Prostate gland (tissue), 2 donors: Measurements from ENCODE around the gene EMP2. TPM values are rescaled to one million over a fixed set of nuclear protein-coding genes. Genes with fewer than 3 reads are reported as not detected.
"Not testable (repeated sequence)": the region's sequence is repeated elsewhere in the genome, so short reads cannot be mapped to it uniquely, and the experiment has no call there.

Experiments used
- DNase-seq: peaks from one replicate; pipeline ENCODE4 v3.0.0-alpha.2; 2019; ENCODE audit warnings: low spot score
- H3K27ac ChIP-seq, 2 donors: fragments of 200-600 bp; sonication (generic); 2 replicates each; pipeline ENCODE4 v1.5.1; 2017 to 2019
- H3K27me3 ChIP-seq: fragments of 200-600 bp; sonication (generic); replicated peaks from 2 replicates; pipeline ENCODE4 v1.5.1; 2019; ENCODE audit not compliant: insufficient read depth
- H3K36me3 ChIP-seq, 2 donors: fragments of 200-600 bp; sonication (generic); 1 replicate in 1 of 2; 2 replicates in 1 of 2; pipeline versions ENCODE4 v1.5.1 to v1.8.1; 2017 to 2019
- H3K4me1 ChIP-seq: fragments of 200-600 bp; sonication (generic); replicated peaks from 2 replicates; pipeline ENCODE4 v1.5.1; 2019
- H3K4me3 ChIP-seq, 2 donors: fragments of 200-600 bp; sonication (generic); 2 replicates each; pipeline ENCODE4 v1.5.1; 2017 to 2019
- H3K9me3 ChIP-seq: fragments of 200-600 bp; sonication (generic); 2 replicates; pipeline ENCODE4 v1.5.1; 2017
- POLR2A ChIP-seq: fragments of 450-650 bp; IDR thresholded peaks from one replicate; pipeline ENCODE4 v1.6.1; 2016; ENCODE audit warnings: antibody characterized with exemption, mild to moderate bottlenecking
- POLR2AphosphoS5 ChIP-seq: sonication (generic); formaldehyde crosslinking; IDR thresholded peaks from one replicate; pipeline ENCODE4 v1.6.1; 2017; ENCODE audit warnings: antibody characterized with exemption
- WGBS: methylation state at CpG from one replicate; pipeline ENCODE4 v1.1.5; 2018; 5-methylcytosine and 5-hydroxymethylcytosine counted together
- intact Hi-C: fragments of 100-400 bp; cut with DNase I; formaldehyde crosslinking; loops from one replicate; pipeline ENCODE4 v1.14.2; 2022
- total RNA-seq, 2 donors: library from RNA; depleted of rRNA; stranded (reverse); fragments of >200 nt; gene quantifications; one replicate each; pipeline ENCODE4 v1.1.0, GENCODE V29; 2016
- TF ChIP-seq, protein P1 (sequence below), 4 experiments: fragments of 200-600 bp in 2 of 4; fragments of 450-650 bp in 2 of 4; sonication (generic) in 2 of 4; IDR thresholded peaks; 1 replicate in 3 of 4; 2 replicates in 1 of 4; pipeline ENCODE4 v1.5.1; 2016 to 2019; ENCODE audit warnings: antibody characterized with exemption in 4 of 4, mild to moderate bottlenecking in 2 of 4, moderate library complexity in 2 of 4

Gene EMP2
- total RNA-seq, 2 donors from 2014 or later = 40.8 to 87.2 TPM

DNA sequence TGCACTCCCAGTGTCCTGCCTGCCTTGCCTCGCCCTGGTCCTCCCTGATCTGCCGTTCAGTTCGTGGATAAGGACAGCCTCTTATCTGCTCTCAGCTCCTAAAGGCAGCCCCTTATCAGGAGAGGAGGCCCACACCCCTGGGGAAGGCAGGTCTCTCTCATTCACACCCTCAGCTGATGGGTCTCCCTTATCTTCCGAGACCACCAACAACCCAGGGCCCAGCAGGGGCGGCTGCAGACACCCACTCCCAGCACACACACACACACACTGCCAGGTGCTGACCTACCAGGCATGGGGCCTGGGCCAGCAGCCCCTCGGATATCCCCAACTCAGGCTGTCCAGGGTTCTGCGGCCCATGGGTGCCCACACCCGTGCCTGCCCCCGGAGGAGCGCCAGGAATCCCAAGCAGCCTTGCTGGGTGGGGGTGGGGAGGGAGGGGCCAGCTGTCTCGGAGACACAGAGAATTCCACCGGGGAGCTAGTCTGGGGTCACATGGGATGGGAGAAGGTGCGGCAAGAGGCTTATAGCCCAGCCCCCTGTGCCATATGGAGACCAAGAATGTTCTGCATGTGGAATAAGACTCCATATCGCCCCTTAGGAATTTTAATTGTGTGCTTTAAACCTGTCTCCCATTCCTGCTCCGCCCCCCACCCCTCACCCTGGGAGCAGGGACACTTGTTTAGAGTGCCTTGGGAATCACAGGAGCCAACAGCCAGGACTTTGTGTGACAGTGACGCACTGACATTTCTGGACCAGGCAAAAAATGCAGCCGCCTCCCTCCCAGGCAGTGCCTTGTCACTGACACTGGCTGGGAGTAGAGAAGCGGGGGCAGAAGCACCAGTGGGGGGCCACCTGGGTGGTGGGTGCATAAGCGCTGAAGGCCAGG, 41.9 kb upstream of the EMP2 start:
- no peak overlapping the region for H3K4me3 ChIP-seq
- H3K9me3 ChIP-seq = no peaks in the 10 kb centered on the region
- TF ChIP-seq, protein P1, sequence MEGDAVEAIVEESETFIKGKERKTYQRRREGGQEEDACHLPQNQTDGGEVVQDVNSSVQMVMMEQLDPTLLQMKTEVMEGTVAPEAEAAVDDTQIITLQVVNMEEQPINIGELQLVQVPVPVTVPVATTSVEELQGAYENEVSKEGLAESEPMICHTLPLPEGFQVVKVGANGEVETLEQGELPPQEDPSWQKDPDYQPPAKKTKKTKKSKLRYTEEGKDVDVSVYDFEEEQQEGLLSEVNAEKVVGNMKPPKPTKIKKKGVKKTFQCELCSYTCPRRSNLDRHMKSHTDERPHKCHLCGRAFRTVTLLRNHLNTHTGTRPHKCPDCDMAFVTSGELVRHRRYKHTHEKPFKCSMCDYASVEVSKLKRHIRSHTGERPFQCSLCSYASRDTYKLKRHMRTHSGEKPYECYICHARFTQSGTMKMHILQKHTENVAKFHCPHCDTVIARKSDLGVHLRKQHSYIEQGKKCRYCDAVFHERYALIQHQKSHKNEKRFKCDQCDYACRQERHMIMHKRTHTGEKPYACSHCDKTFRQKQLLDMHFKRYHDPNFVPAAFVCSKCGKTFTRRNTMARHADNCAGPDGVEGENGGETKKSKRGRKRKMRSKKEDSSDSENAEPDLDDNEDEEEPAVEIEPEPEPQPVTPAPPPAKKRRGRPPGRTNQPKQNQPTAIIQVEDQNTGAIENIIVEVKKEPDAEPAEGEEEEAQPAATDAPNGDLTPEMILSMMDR (IDR thresholded peaks at IDR 0.05) = no peak
- TF ChIP-seq POLR2A = no peak
- no peaks in the 10 kb centered on the region for H3K4me1 ChIP-seq
- intact Hi-C loops = no loop called here
- WGBS = 66% methylated on average over 19 of the region's 19 CpGs
- no peak overlapping the region for H3K27ac ChIP-seq
- DNase-seq = no peak
- H3K27me3 ChIP-seq = no peaks in the 10 kb centered on the region
- H3K36me3 ChIP-seq = no peaks in the 10 kb centered on the region

DNA sequence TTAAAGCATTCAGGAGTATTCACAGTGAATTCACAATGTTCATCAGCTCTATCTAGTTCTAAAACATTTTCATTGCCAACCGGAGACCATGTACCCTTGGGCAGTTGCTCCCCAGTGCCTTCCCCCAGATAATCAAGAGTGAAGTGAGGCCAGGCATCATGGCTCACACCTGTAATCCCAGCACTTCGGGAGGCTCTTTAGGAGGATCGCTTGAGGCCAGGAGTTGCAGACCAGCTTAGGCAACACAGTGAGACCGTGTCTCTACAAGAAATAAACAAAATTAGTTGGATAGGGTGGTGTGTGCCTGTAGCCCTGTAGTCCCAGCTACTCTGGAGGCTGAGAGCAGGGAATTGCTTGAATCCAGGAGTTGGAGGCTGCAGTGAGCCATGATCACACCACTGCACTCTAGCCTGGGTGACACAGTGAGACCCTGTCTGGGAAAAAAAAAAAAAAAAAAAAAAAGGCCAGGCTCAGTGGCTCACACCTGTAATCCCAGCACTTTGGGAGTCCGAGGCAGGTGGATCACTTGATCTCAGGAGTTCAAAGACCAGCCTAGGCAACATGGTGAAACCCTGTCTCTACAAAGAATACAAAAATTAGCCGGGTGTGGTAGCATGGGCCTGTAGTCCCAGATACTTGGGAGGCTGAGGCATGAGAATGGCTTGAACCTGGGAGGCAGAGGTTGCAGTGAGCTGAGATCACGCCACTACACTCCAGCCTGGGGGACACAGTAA, 41.0 kb upstream of the EMP2 start:
- intact Hi-C loops, H3K27me3 ChIP-seq, H3K4me3 ChIP-seq, H3K9me3 ChIP-seq, H3K4me1 ChIP-seq, H3K36me3 ChIP-seq, H3K27ac ChIP-seq, DNase-seq: not testable (repeated sequence)
- 88% methylated on average over 7 of the region's 7 CpGs for WGBS

DNA sequence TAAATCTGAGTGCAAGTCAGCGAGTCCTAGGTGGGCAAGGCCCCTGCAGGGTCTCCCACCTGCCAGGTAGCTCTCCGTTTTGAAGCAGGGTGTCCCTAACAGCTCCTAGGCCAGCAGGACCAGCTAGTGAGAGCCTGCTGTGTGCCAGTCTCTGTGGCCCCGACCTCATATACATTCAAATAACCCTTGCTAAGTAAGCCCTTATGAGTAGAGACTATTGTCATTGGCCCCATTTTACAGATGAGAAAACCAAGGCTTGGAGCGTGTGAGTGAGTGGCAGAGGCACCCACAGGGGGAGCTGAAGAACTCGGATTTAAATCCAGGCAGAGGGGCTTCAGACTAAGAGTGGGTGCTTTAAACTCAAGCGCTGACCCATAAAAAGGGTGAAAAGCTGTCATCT, 39.7 kb upstream of the EMP2 start:
- H3K36me3 ChIP-seq = no peaks in the 10 kb centered on the region
- H3K27ac ChIP-seq = no peak overlapping the region
- no peaks in the 10 kb centered on the region for H3K27me3 ChIP-seq
- WGBS = 90% methylated on average over 6 of the region's 6 CpGs
- H3K4me3 ChIP-seq = no peak overlapping the region
- TF ChIP-seq, protein P1 (IDR thresholded peaks at IDR 0.05) = no peak
- no peak for TF ChIP-seq POLR2A
- no peak for TF ChIP-seq POLR2AphosphoS5
- peaks cover 5% of the 10 kb centered on the region for H3K4me1 ChIP-seq
- intact Hi-C loops = no loop called here
- DNase-seq = no peak
- H3K9me3 ChIP-seq = no peaks in the 10 kb centered on the region

DNA sequence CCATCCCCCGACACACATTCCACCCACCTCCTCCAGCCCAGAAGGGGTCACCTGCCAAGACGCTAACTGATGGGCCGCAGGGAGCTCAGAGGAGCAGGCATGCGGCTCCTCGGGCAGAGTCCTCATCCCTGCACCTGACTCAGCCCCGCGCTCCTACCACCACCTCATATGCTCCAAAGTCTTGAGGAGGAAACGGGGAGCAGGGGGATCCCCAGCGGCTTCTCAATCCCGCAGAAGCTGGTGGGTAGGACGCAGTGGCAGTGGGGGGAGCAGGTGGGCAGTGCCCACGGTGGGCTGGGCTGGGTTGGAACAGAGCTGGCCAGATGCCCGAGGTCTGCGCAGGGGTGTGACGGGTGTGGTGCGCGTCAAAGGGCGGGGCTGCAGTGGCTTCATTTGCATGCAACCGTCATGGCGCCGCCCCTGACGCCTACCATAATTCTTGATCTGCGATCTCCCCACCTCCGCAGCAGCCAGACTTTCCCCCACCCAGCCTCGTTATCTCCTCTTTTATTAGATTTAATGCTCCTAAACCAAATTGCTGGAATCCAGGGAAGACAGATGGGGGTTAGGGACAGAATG, 39.0 kb upstream of the EMP2 start:
- TF ChIP-seq, protein P1 (IDR thresholded peaks at IDR 0.05) = no peak
- TF ChIP-seq POLR2A = no peak
- TF ChIP-seq POLR2AphosphoS5 = no peak
- DNase-seq = peak; percentile 21

DNA sequence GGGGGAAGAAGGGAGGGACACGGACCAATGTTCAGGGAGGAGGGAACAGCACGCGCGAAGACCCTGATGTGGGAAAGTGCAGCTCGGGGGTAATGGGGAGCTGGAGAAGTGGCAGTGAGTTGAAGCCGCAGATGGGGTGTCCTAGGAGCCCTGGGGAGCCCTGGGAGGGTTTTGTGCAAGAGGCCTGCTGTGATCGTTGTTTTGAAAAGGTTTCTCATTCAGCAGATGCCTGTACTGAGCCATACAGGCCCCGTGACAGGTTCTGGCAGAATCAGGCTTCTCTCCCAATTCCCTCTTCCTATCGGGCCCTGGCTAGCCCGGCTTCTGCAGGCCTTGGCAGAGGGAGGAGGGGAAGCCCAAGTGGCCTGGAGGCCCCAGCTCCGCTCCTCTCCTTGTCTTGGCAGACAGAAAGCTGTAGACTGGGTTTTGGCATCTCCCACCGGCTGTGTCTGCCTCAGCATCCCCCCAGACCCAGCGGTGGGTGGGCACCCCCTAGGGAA, 38.4 kb upstream of the EMP2 start:
- 67% methylated on average over 11 of the region's 13 CpGs for WGBS
- peak; percentile 16 for DNase-seq
- Histone ChIP-seq H3K9me3 (no peaks in the 10 kb centered on the region), H3K4me3 (no peak overlapping the region), H3K36me3 (no peaks in the 10 kb centered on the region), H3K4me1 (peaks cover 5% of the 10 kb centered on the region), H3K27ac (no peak overlapping the region), H3K27me3 (no peaks in the 10 kb centered on the region)
- TF ChIP-seq POLR2A (no peak), POLR2AphosphoS5 (no peak)
- TF ChIP-seq, protein P1 (IDR thresholded peaks at IDR 0.05) = no peak
- intact Hi-C loops = no loop called here

More for the DNA sequence above, 39.0 kb upstream of the EMP2 start:
- no peaks in the 10 kb centered on the region for H3K27me3 ChIP-seq
- WGBS = 24% methylated on average over 25 of the region's 25 CpGs
- H3K4me3 ChIP-seq = no peak overlapping the region
- no peaks in the 10 kb centered on the region for H3K36me3 ChIP-seq
- peaks cover 5% of the 10 kb centered on the region for H3K4me1 ChIP-seq
- intact Hi-C loops = no loop called here
- no peak overlapping the region for H3K27ac ChIP-seq
- no peaks in the 10 kb centered on the region for H3K9me3 ChIP-seq
